ENCODE results near the gene CDH4. TPM values are rescaled to one million over a fixed set of nuclear protein-coding genes. Genes with fewer than 3 reads are reported as not detected.

The CDH4 gene
- total RNA-seq, 2 donors from 2014 or later: 0.05 to 2.2 TPM

GRCh38 chr20:61593516-61593915 lies 341.5 kb downstream of the CDH4 start:
- H3K36me3 ChIP-seq: no peaks in the 10 kb centered on the region
- 83% methylated on average over 7 of the region's 7 CpGs for WGBS
- H3K4me1 ChIP-seq (replicated peaks): no peaks in the 10 kb centered on the region
- no peaks in the 10 kb centered on the region for H3K9me3 ChIP-seq
- H3K4me3 ChIP-seq: no peak overlapping the region
- no peak for DNase-seq (ENCODE audit: low spot score)
- intact Hi-C loops (cut with DNase I): no loop called here
- no peak for TF ChIP-seq POLR2AphosphoS5 (IDR thresholded peaks at IDR 0.05)
- no peak for TF ChIP-seq POLR2A (IDR thresholded peaks at IDR 0.05)
- peaks cover 4% of the 10 kb centered on the region for H3K27me3 ChIP-seq (replicated peaks; ENCODE audit: insufficient read depth)
- no peak overlapping the region for H3K27ac ChIP-seq

- Histone ChIP-seq H3K27me3 (replicated peaks; ENCODE audit: insufficient read depth) (peaks cover 7% of the 10 kb centered on the region), H3K36me3 (no peaks in the 10 kb centered on the region), H3K27ac (no peak overlapping the region), H3K4me1 (replicated peaks) (no peaks in the 10 kb centered on the region), H3K9me3 (no peaks in the 10 kb centered on the region), H3K4me3 (no peak overlapping the region)
- TF ChIP-seq CTCF (IDR thresholded peaks at IDR 0.05): no peak
- no peak for TF ChIP-seq POLR2A (IDR thresholded peaks at IDR 0.05)
- no peak for TF ChIP-seq POLR2AphosphoS5 (IDR thresholded peaks at IDR 0.05)
- 81% methylated on average over 8 of the region's 8 CpGs for WGBS
- intact Hi-C loops (cut with DNase I): no loop called here
- DNase-seq (ENCODE audit: low spot score): no peak
Measured at GRCh38 chr20:61594198-61594597, 342.1 kb downstream of the CDH4 start.

- WGBS: 93% methylated on average over 13 of the region's 13 CpGs
- DNase-seq (ENCODE audit: low spot score): no peak
- TF ChIP-seq POLR2A (IDR thresholded peaks at IDR 0.05) (no peak), CTCF (IDR thresholded peaks at IDR 0.05) (no peak), POLR2AphosphoS5 (IDR thresholded peaks at IDR 0.05) (no peak)
- Histone ChIP-seq H3K27me3 (replicated peaks; ENCODE audit: insufficient read depth) (peaks cover 4% of the 10 kb centered on the region), H3K27ac (no peak overlapping the region), H3K9me3 (no peaks in the 10 kb centered on the region), H3K4me1 (replicated peaks) (no peaks in the 10 kb centered on the region), H3K4me3 (no peak overlapping the region), H3K36me3 (no peaks in the 10 kb centered on the region)
- intact Hi-C loops (cut with DNase I): no loop called here
Measured at GRCh38 chr20:61595216-61595615, 343.2 kb downstream of the CDH4 start.

GRCh38 chr20:61596687-61597330 lies 344.7 kb downstream of the CDH4 start:
- Histone ChIP-seq H3K4me1 (replicated peaks) (no peaks in the 10 kb centered on the region), H3K27ac (no peak overlapping the region), H3K9me3 (no peaks in the 10 kb centered on the region), H3K27me3 (replicated peaks; ENCODE audit: insufficient read depth) (peaks cover 4% of the 10 kb centered on the region), H3K36me3 (no peaks in the 10 kb centered on the region), H3K4me3 (no peak overlapping the region)
- DNase-seq (ENCODE audit: low spot score): no peak
- WGBS: 71% methylated on average over 8 of the region's 8 CpGs
- intact Hi-C loops (cut with DNase I): no loop called here
- no peak for TF ChIP-seq CTCF (IDR thresholded peaks at IDR 0.05)
- no peak for TF ChIP-seq POLR2AphosphoS5 (IDR thresholded peaks at IDR 0.05)
- TF ChIP-seq POLR2A (IDR thresholded peaks at IDR 0.05): no peak

- Histone ChIP-seq H3K27me3 (replicated peaks; ENCODE audit: insufficient read depth) (peaks cover 4% of the 10 kb centered on the region), H3K27ac (no peak overlapping the region), H3K4me3 (no peak overlapping the region), H3K4me1 (replicated peaks) (no peaks in the 10 kb centered on the region), H3K36me3 (no peaks in the 10 kb centered on the region), H3K9me3 (no peaks in the 10 kb centered on the region)
- WGBS: 74% methylated on average over 7 of the region's 7 CpGs
- no peak for DNase-seq (ENCODE audit: low spot score)
- no peak for TF ChIP-seq POLR2A (IDR thresholded peaks at IDR 0.05)
- TF ChIP-seq CTCF (IDR thresholded peaks at IDR 0.05): no peak
- TF ChIP-seq POLR2AphosphoS5 (IDR thresholded peaks at IDR 0.05): no peak
- intact Hi-C loops (cut with DNase I): no loop called here
Measured at GRCh38 chr20:61597996-61598395, 345.9 kb downstream of the CDH4 start.

Measured in prostate gland (tissue), 2 donors.